CD4-positive, alpha-beta memory T cell (primary cell): ENCODE measurements around the gene HIPK2. TPM values are rescaled to one million over a fixed set of nuclear protein-coding genes. Genes with fewer than 3 reads are reported as not detected.

ENCODE experiments used
- CTCF ChIA-PET: fragments of 350-600 bp; sonication (Branson Sonifier 250); formaldehyde crosslinking; loops from one replicate; lab custom pipeline; 2021; ENCODE audit warnings: inconsistent platforms; ENCODE audit not compliant: partially characterized antibody; lab: Charles Lee
- POLR2A ChIA-PET: fragments of 350-600 bp; sonication (Branson Sonifier 250); formaldehyde crosslinking; loops from one replicate; lab custom pipeline; 2021; ENCODE audit not compliant: partially characterized antibody; lab: Charles Lee
- DNase-seq, 5 donors: peaks; one replicate each; pipeline versions ENCODE4 v3.0.0 to v3.0.0-alpha.2; 2020 to 2022; ENCODE audit warnings: mixed read lengths in 1 of 5
- H3K27ac ChIP-seq: one replicate; pipeline ENCODE4 v1.7.0; 2013; ENCODE audit warnings: low read depth, low read length
- H3K27me3 ChIP-seq: 2 replicates; pipeline ENCODE4 v1.7.0; 2013; ENCODE audit warnings: mild to moderate bottlenecking, low read length, moderate library complexity; ENCODE audit not compliant: insufficient read depth
- H3K36me3 ChIP-seq: 2 replicates; pipeline ENCODE4 v1.7.0; 2013; ENCODE audit warnings: mild to moderate bottlenecking, low read length, moderate library complexity; ENCODE audit not compliant: insufficient read depth
- H3K4me1 ChIP-seq: 2 replicates; pipeline ENCODE4 v1.7.0; 2013; ENCODE audit warnings: mild to moderate bottlenecking, low read length, moderate library complexity; ENCODE audit not compliant: insufficient read depth
- H3K4me3 ChIP-seq, 2 donors: one replicate each; pipeline ENCODE4 v1.7.0; 2013; ENCODE audit warnings: low read length in 2 of 2, mild to moderate bottlenecking in 1 of 2
- H3K9me3 ChIP-seq, 2 donors: one replicate each; pipeline ENCODE4 v1.7.0; 2013; ENCODE audit warnings: low read length in 2 of 2, control low read depth in 1 of 2; ENCODE audit not compliant: control insufficient read depth in 1 of 2
- H3K27ac Mint-ChIP-seq, 7 donors: one replicate each; pipeline ENCODE4 v1.8.0; 2020 to 2021; ENCODE audit warnings: mixed read lengths in 7 of 7, mild to moderate bottlenecking in 6 of 7, inconsistent platforms in 3 of 7, moderate library complexity in 3 of 7
- H3K27me3 Mint-ChIP-seq, 2 donors: one replicate each; pipeline ENCODE4 v1.8.0; 2020 to 2021; ENCODE audit warnings: mixed read lengths in 2 of 2
- H3K36me3 Mint-ChIP-seq, 2 donors: one replicate each; pipeline ENCODE4 v1.8.0; 2020 to 2021; ENCODE audit warnings: mixed read lengths in 2 of 2, inconsistent platforms in 1 of 2, mild to moderate bottlenecking in 1 of 2
- H3K4me1 Mint-ChIP-seq, 4 donors: one replicate each; pipeline ENCODE4 v1.8.0; 2020 to 2021; ENCODE audit warnings: mixed read lengths in 4 of 4, mild to moderate bottlenecking in 1 of 4
- H3K4me3 Mint-ChIP-seq, 8 donors: one replicate each; pipeline ENCODE4 v1.8.0; 2020 to 2021; ENCODE audit warnings: mixed read lengths in 8 of 8, mild to moderate bottlenecking in 7 of 8, moderate library complexity in 6 of 8, inconsistent platforms in 3 of 8
- H3K9me3 Mint-ChIP-seq, 8 donors: one replicate each; pipeline ENCODE4 v1.8.0; 2020 to 2021; ENCODE audit warnings: mixed read lengths in 8 of 8, mild to moderate bottlenecking in 5 of 8, inconsistent platforms in 3 of 8, moderate library complexity in 1 of 8
- intact Hi-C: fragments of 100-400 bp; cut with micrococcal nuclease; formaldehyde crosslinking; loops from one replicate; pipeline ENCODE4 v1.15.1; 2023
- polyA plus RNA-seq, 2 donors: library from polyadenylated mRNA; unstranded; fragments of 300-500 nt; fragmentation: Illumina TruSeq; gene quantifications; one replicate each; pipeline ENCODE4 v1.2.3, GENCODE V29; 2021
- total RNA-seq, 2 experiments: library from RNA; stranded (reverse); gene quantifications; one replicate each; pipeline ENCODE4 v1.2.3, GENCODE V29; 2021

HIPK2 gene
- total and polyA plus RNA-seq, 4 experiments from 2014 or later, result 0.87 to 34.1 (median 17.8) TPM

GRCh38 chr7:139566736-139567646 lies 210.8 kb downstream of the HIPK2 start:
- ChIA-PET POLR2A (interaction anchor here (0.6 kb wide), 1 partner anchor 201 kb away, joined by 3 read pairs; no protein-coding TSS in a partner anchor), CTCF (no interaction called here)
- intact Hi-C loops, result no loop called here
- H3K36me3 ChIP-seq, result peaks cover 4% of the 10 kb centered on the region
- peak overlapping the region in 4 of 7 donors; percentile 35 to 84 (median 72) for H3K27ac Mint-ChIP-seq
- peaks cover 12 to 50% (median 18%) of the 10 kb centered on the region in 4 donors for H3K4me1 Mint-ChIP-seq
- no peaks in the 10 kb centered on the region for H3K27me3 Mint-ChIP-seq
- H3K4me3 Mint-ChIP-seq, result no peak overlapping the region
- H3K4me3 ChIP-seq, result no peak overlapping the region
- peaks cover 21 to 28% of the 10 kb centered on the region in 2 donors for H3K36me3 Mint-ChIP-seq
- H3K27me3 ChIP-seq, result no peaks in the 10 kb centered on the region
- H3K4me1 ChIP-seq, result peaks cover 13% of the 10 kb centered on the region
- no peak overlapping the region for H3K27ac ChIP-seq
- no peak for DNase-seq
- no peaks in the 10 kb centered on the region for H3K9me3 Mint-ChIP-seq
- no peaks in the 10 kb centered on the region for H3K9me3 ChIP-seq

GRCh38 chr7:139566075-139566474 lies 211.7 kb downstream of the HIPK2 start:
- no peaks in the 10 kb centered on the region for H3K9me3 Mint-ChIP-seq
- intact Hi-C loops, result no loop called here
- peak overlapping the region; percentile 46 to 85 (median 63) for H3K27ac Mint-ChIP-seq
- H3K4me1 Mint-ChIP-seq, result peaks cover 12 to 50% (median 18%) of the 10 kb centered on the region in 4 donors
- H3K27me3 Mint-ChIP-seq, result no peaks in the 10 kb centered on the region
- no peak for DNase-seq
- POLR2A ChIA-PET, result interaction anchor here (0.6 to 0.7 kb wide), 3 partner anchors 16 to 202 kb away, joined by 3 to 5 read pairs (median 3); no protein-coding TSS in a partner anchor
- Histone ChIP-seq H3K36me3 (peaks cover 4% of the 10 kb centered on the region), H3K27me3 (no peaks in the 10 kb centered on the region), H3K4me1 (peaks cover 13% of the 10 kb centered on the region), H3K9me3 (no peaks in the 10 kb centered on the region), H3K27ac (no peak overlapping the region), H3K4me3 (no peak overlapping the region)
- H3K36me3 Mint-ChIP-seq, result peaks cover 16 to 29% of the 10 kb centered on the region in 2 donors
- CTCF ChIA-PET, result no interaction called here
- H3K4me3 Mint-ChIP-seq, result peak overlapping the region in 2 of 8 donors; percentile 3 to 18

DNA sequence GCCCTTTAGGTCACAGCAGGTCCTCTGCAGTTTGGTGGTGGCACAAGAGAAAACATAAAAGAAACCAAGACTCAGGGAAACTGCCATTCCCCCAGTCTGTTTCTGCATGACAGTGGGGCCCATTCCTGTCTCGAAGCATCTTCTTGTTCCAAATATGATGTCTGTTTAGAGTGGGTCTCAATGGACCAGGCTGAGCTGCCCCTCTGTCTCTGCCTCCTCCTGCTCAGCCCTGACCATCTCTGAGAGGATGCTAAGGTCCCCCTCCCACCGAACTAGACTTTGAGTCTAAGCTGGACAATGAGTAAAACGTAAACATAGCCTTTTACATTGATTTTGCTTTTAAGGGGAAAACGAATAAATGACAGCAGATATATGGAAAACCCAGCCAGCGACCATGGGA lies 213.9 kb downstream of the HIPK2 start:
- Histone ChIP-seq H3K9me3 (no peaks in the 10 kb centered on the region), H3K27me3 (no peaks in the 10 kb centered on the region), H3K4me3 (no peak overlapping the region), H3K36me3 (no peaks in the 10 kb centered on the region), H3K4me1 (peaks cover 13% of the 10 kb centered on the region), H3K27ac (no peak overlapping the region)
- intact Hi-C loops, result no loop called here
- ChIA-PET POLR2A (no interaction called here), CTCF (no interaction called here)
- Mint-ChIP-seq H3K27me3 (peaks cover 0 to 1% of the 10 kb centered on the region in 2 donors), H3K4me3 (no peak overlapping the region), H3K4me1 (peaks cover 12 to 50% (median 18%) of the 10 kb centered on the region in 4 donors), H3K9me3 (peaks cover 0 to 7% (median under 1%) of the 10 kb centered on the region in 8 donors), H3K27ac (peak overlapping the region in 1 of 7 donors; percentile 62), H3K36me3 (peaks cover 7 to 27% of the 10 kb centered on the region in 2 donors)
- DNase-seq, result no peak

DNA sequence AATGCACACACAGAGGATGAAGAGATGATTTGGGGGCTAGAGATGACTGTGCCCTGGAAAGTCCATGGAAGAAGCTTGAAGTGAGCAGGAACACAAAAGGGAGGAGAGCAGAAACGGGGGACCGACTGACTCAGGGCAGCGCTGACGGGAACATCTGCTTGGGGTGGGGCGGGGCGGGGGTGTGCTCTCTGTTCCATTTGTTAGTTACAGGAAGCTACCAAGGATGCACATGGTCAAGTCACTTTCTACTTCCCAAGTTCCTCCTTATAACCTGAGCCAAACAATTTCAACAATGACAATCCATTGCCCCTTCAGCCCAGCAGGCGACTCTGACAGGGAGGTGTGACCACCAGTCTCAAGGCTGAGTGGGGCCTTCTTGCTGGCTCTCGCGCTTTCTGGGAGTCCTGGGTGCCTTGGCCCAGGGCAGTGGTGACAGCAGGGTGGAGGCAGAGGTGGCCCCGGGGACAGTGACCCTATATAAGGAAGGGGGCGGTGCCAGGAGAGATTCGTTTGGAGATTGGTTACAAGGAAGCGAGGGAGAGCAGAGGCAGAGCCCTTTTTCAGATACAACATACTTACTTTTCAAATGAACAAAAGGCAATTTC lies 214.7 kb downstream of the HIPK2 start:
- H3K9me3 Mint-ChIP-seq, result peaks cover 0 to 7% (median under 1%) of the 10 kb centered on the region in 8 donors
- H3K36me3 Mint-ChIP-seq, result peaks cover 6 to 22% of the 10 kb centered on the region in 2 donors
- H3K36me3 ChIP-seq, result no peaks in the 10 kb centered on the region
- H3K4me3 ChIP-seq, result no peak overlapping the region
- H3K4me1 Mint-ChIP-seq, result peaks cover 12 to 44% (median 17%) of the 10 kb centered on the region in 4 donors
- ChIA-PET CTCF (interaction anchor here (1.3 kb wide), 1 partner anchor 39 kb away, joined by 3 read pairs; no protein-coding TSS in a partner anchor), POLR2A (no interaction called here)
- H3K27ac ChIP-seq, result no peak overlapping the region
- H3K27me3 Mint-ChIP-seq, result peaks cover 1 to 4% of the 10 kb centered on the region in 2 donors
- H3K4me3 Mint-ChIP-seq, result no peak overlapping the region
- no peak for DNase-seq
- H3K27me3 ChIP-seq, result no peaks in the 10 kb centered on the region
- H3K4me1 ChIP-seq, result peaks cover 13% of the 10 kb centered on the region
- intact Hi-C loops, result no loop called here
- peak overlapping the region in 4 of 7 donors; percentile 23 to 76 (median 52) for H3K27ac Mint-ChIP-seq
- H3K9me3 ChIP-seq, result no peaks in the 10 kb centered on the region

- H3K36me3 ChIP-seq, result no peaks in the 10 kb centered on the region
- Mint-ChIP-seq H3K9me3 (peaks cover 0 to 7% (median under 1%) of the 10 kb centered on the region in 8 donors), H3K4me1 (peaks cover 10 to 39% (median 17%) of the 10 kb centered on the region in 4 donors), H3K27ac (peak overlapping the region in 3 of 7 donors; percentile 32 to 76 (median 73)), H3K36me3 (peaks cover 3 to 18% of the 10 kb centered on the region in 2 donors), H3K4me3 (no peak overlapping the region), H3K27me3 (peaks cover 6 to 9% of the 10 kb centered on the region in 2 donors)
- no peaks in the 10 kb centered on the region for H3K27me3 ChIP-seq
- no peak for DNase-seq
- H3K27ac ChIP-seq, result no peak overlapping the region
- intact Hi-C loops, result no loop called here
- ChIA-PET CTCF (interaction anchor here (1.3 kb wide), 1 partner anchor 39 kb away, joined by 3 read pairs; no protein-coding TSS in a partner anchor), POLR2A (no interaction called here)
- H3K4me1 ChIP-seq, result peaks cover 13% of the 10 kb centered on the region
- H3K9me3 ChIP-seq, result no peaks in the 10 kb centered on the region
- no peak overlapping the region for H3K4me3 ChIP-seq
These were observed 215.3 kb downstream of the HIPK2 start for GRCh38 chr7:139562491-139562890.

- peaks cover 6 to 25% (median 8%) of the 10 kb centered on the region in 4 donors for H3K4me1 Mint-ChIP-seq
- ChIA-PET CTCF (no interaction called here), POLR2A (no interaction called here)
- Histone ChIP-seq H3K27ac (no peak overlapping the region), H3K9me3 (no peaks in the 10 kb centered on the region), H3K4me1 (peaks cover 3% of the 10 kb centered on the region), H3K4me3 (no peak overlapping the region), H3K27me3 (no peaks in the 10 kb centered on the region), H3K36me3 (no peaks in the 10 kb centered on the region)
- peaks cover 3 to 14% of the 10 kb centered on the region in 2 donors for H3K36me3 Mint-ChIP-seq
- H3K9me3 Mint-ChIP-seq, result peaks cover 0 to 7% (median under 1%) of the 10 kb centered on the region in 8 donors
- no peak for DNase-seq
- peaks cover 6 to 9% of the 10 kb centered on the region in 2 donors for H3K27me3 Mint-ChIP-seq
- H3K27ac Mint-ChIP-seq, result peak overlapping the region in 2 of 7 donors; percentile 4 to 37
- no peak overlapping the region for H3K4me3 Mint-ChIP-seq
- intact Hi-C loops, result no loop called here
These were observed 217.1 kb downstream of the HIPK2 start for GRCh38 chr7:139560678-139561077.

- DNase-seq, result no peak
- H3K4me3 ChIP-seq, result no peak overlapping the region
- CTCF ChIA-PET, result no interaction called here
These were observed 217.6 kb downstream of the HIPK2 start for GRCh38 chr7:139560199-139560598.

More at GRCh38 chr7:139560199-139560598, 217.6 kb downstream of the HIPK2 start:
- H3K4me1 Mint-ChIP-seq, result peaks cover 3 to 21% (median 7%) of the 10 kb centered on the region in 4 donors
- peaks cover 6 to 9% of the 10 kb centered on the region in 2 donors for H3K27me3 Mint-ChIP-seq
- H3K36me3 ChIP-seq, result no peaks in the 10 kb centered on the region
- H3K27me3 ChIP-seq, result no peaks in the 10 kb centered on the region
- no peak overlapping the region for H3K27ac ChIP-seq
- POLR2A ChIA-PET, result no interaction called here
- no peaks in the 10 kb centered on the region for H3K4me1 ChIP-seq
- no peaks in the 10 kb centered on the region for H3K9me3 ChIP-seq
- peaks cover 3 to 14% of the 10 kb centered on the region in 2 donors for H3K36me3 Mint-ChIP-seq
- no peak overlapping the region for H3K27ac Mint-ChIP-seq
- no peak overlapping the region for H3K4me3 Mint-ChIP-seq
- peaks cover 0 to 7% (median under 1%) of the 10 kb centered on the region in 8 donors for H3K9me3 Mint-ChIP-seq
- intact Hi-C loops, result no loop called here
